Keratinocyte (primary cell): ENCODE measurements around the gene DLG1. TPM values are rescaled to one million over a fixed set of nuclear protein-coding genes. Genes with fewer than 3 reads are reported as not detected.

Experiments used
- DNase-seq: peaks from one replicate; pipeline ENCODE4 v3.0.0-alpha.2; 2011; ENCODE audit warnings: low read depth, missing footprints, low spot score
- FAIRE-seq: peaks from 2 replicates; lab custom pipeline; 2011; peaks lifted over from hg19 to GRCh38; lab: Jason Lieb, UNC
- H2AFZ ChIP-seq: 2 replicates; pipeline ENCODE4 v1.6.0; 2012; ENCODE audit warnings: low read length, control low read depth, inconsistent platforms; ENCODE audit not compliant: control insufficient read depth
- H3K27ac ChIP-seq: 2 replicates; pipeline ENCODE4 v1.5.1; 2011; ENCODE audit warnings: low read length; ENCODE audit not compliant: control insufficient read depth, insufficient read depth
- H3K27me3 ChIP-seq: 3 replicates; pipeline ENCODE4 v1.6.0; 2011; ENCODE audit warnings: low read length; ENCODE audit not compliant: control insufficient read depth, insufficient read depth; ENCODE audit errors: extremely low read depth
- H3K36me3 ChIP-seq, 2 experiments: 2 replicates in 1 of 2; 3 replicates in 1 of 2; pipeline ENCODE4 v1.5.1; 2011; ENCODE audit warnings: low read length in 2 of 2, mild to moderate bottlenecking in 1 of 2; ENCODE audit not compliant: control insufficient read depth in 2 of 2, insufficient read depth in 2 of 2; ENCODE audit errors: extremely low read depth in 1 of 2
- H3K4me1 ChIP-seq: 3 replicates; pipeline ENCODE4 v1.5.1; 2011; ENCODE audit warnings: low read length; ENCODE audit not compliant: control insufficient read depth, insufficient read depth; ENCODE audit errors: extremely low read depth
- H3K4me2 ChIP-seq: 3 replicates; pipeline ENCODE4 v1.6.0; 2011; ENCODE audit warnings: low read depth, low read length; ENCODE audit not compliant: control insufficient read depth, insufficient read depth; ENCODE audit errors: extremely low read depth
- H3K4me3 ChIP-seq, 3 experiments: fragments of 200-600 bp in 1 of 3; sonication (generic) in 1 of 3; 2 replicates in 2 of 3; 3 replicates in 1 of 3; pipeline ENCODE4 v1.5.1; 2011 to 2016; ENCODE audit warnings: low read length in 3 of 3, mild to moderate bottlenecking in 3 of 3, control low read depth in 2 of 3, inconsistent platforms in 1 of 3, low read depth in 1 of 3, mixed read lengths in 1 of 3, mixed run types in 1 of 3, moderate library complexity in 1 of 3; ENCODE audit not compliant: control insufficient read depth in 2 of 3, insufficient read depth in 2 of 3; ENCODE audit errors: extremely low read depth in 1 of 3
- H3K79me2 ChIP-seq: 2 replicates; pipeline ENCODE4 v1.6.0; 2012; ENCODE audit warnings: low read length; ENCODE audit not compliant: control insufficient read depth, insufficient read depth
- H3K9ac ChIP-seq: 3 replicates; pipeline ENCODE4 v1.6.0; 2011; ENCODE audit warnings: low read length; ENCODE audit not compliant: control insufficient read depth, insufficient read depth; ENCODE audit errors: extremely low read depth
- H3K9me1 ChIP-seq: 3 replicates; pipeline ENCODE4 v1.6.0; 2011; ENCODE audit warnings: low read length; ENCODE audit not compliant: control insufficient read depth, insufficient read depth; ENCODE audit errors: extremely low read depth
- H3K9me3 ChIP-seq: 2 replicates; pipeline ENCODE4 v1.5.1; 2012; ENCODE audit warnings: low read depth, low read length; ENCODE audit not compliant: control insufficient read depth
- H4K20me1 ChIP-seq: 3 replicates; pipeline ENCODE4 v1.6.0; 2011; ENCODE audit warnings: low read length; ENCODE audit not compliant: control insufficient read depth, insufficient read depth; ENCODE audit errors: extremely low read depth
- EZH2 ChIP-seq: IDR thresholded peaks from one replicate; pipeline ENCODE4 v1.6.1; 2012; ENCODE audit warnings: inconsistent platforms, mild to moderate bottlenecking, low read length, moderate library complexity
- dilution Hi-C: fragments of 300-500 bp; cut with MboI; formaldehyde crosslinking; loops from one replicate; pipeline ENCODE4 v1.7.0; 2020; ENCODE audit warnings: low sequenced_read_pairs; ENCODE audit not compliant: extremely low pct_ligation_motif_present
- polyA plus RNA-seq, 5 experiments: library from polyadenylated mRNA; depleted of rRNA in 3 of 5; stranded (reverse) in 3 of 5; stranded (forward) in 1 of 5; unstranded in 1 of 5; fragments of >200 nt; gene quantifications; 1 replicate in 1 of 5; 2 replicates in 3 of 5; 3 replicates in 1 of 5; pipeline versions ENCODE4 v1.2.1 to v1.2.3, GENCODE V29; 2011 to 2012; ENCODE audit warnings: missing spikeins in 2 of 5, low read depth in 1 of 5, low replicate concordance in 1 of 5
- TF ChIP-seq, protein P1 (sequence below), 3 experiments: IDR thresholded peaks in 1 of 3; conservative IDR thresholded peaks in 1 of 3; optimal IDR thresholded peaks in 1 of 3; 2 replicates in 2 of 3; 3 replicates in 1 of 3; pipeline versions ENCODE3 to v1.5.1; 2011; ENCODE audit warnings: low read length in 3 of 3, mild to moderate bottlenecking in 3 of 3, moderate library complexity in 2 of 3, control low read depth in 1 of 3, inconsistent platforms in 1 of 3; ENCODE audit not compliant: insufficient read depth in 2 of 3; ENCODE audit errors: extremely low read depth in 1 of 3

DLG1 gene
- polyA plus RNA-seq, 1 donor (not counting 4 experiments of a cell fraction or from before 2014, with no cell fraction given): 139 TPM

DNA sequence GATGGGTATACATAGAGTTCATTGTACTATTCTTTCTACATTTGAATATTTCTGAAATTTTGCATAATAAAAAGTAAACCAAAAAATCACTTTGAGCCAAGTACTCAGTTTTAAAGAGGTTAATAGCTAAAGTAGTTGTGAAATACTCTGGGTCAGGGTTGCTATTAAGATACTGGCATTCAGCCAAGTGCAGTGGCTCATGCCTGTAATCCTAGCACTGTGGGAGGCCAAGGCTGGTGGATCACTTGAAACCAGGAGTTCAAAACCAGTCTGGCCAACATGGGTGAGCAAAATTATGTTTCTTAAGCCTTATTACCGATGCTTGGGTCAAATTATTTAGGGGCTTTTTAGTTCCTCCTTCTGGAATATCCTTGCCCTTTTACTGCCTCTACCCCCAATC lies 146.8 kb downstream of the DLG1 start:
- Histone ChIP-seq H3K4me1 (peaks cover 6% of the 10 kb centered on the region), H3K36me3 (peaks cover 1 to 10% of the 10 kb centered on the region in 2 experiments), H3K9ac (no peak overlapping the region), H4K20me1 (peaks cover 11% of the 10 kb centered on the region), H3K4me2 (no peak overlapping the region), H3K9me1 (peaks cover 5% of the 10 kb centered on the region), H3K79me2 (peaks cover 68% of the 10 kb centered on the region), H2AFZ (no peak overlapping the region), H3K9me3 (no peaks in the 10 kb centered on the region), H3K27ac (no peak overlapping the region), H3K27me3 (no peaks in the 10 kb centered on the region), H3K4me3 (no peak overlapping the region)
- TF ChIP-seq, protein P1, sequence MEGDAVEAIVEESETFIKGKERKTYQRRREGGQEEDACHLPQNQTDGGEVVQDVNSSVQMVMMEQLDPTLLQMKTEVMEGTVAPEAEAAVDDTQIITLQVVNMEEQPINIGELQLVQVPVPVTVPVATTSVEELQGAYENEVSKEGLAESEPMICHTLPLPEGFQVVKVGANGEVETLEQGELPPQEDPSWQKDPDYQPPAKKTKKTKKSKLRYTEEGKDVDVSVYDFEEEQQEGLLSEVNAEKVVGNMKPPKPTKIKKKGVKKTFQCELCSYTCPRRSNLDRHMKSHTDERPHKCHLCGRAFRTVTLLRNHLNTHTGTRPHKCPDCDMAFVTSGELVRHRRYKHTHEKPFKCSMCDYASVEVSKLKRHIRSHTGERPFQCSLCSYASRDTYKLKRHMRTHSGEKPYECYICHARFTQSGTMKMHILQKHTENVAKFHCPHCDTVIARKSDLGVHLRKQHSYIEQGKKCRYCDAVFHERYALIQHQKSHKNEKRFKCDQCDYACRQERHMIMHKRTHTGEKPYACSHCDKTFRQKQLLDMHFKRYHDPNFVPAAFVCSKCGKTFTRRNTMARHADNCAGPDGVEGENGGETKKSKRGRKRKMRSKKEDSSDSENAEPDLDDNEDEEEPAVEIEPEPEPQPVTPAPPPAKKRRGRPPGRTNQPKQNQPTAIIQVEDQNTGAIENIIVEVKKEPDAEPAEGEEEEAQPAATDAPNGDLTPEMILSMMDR (optimal IDR thresholded peaks at IDR 0.05 in 1 of 3, IDR thresholded peaks at IDR 0.05 in 1 of 3, conservative IDR thresholded peaks at IDR 0.05 in 1 of 3; ENCODE audit: extremely low read depth in 1 of 3, insufficient read depth in 2 of 3, low read length in 3 of 3): no peak
- TF ChIP-seq EZH2: no peak
- dilution Hi-C loops: no loop called here
- FAIRE-seq (peak; percentile 5), DNase-seq (no peak)

DNA sequence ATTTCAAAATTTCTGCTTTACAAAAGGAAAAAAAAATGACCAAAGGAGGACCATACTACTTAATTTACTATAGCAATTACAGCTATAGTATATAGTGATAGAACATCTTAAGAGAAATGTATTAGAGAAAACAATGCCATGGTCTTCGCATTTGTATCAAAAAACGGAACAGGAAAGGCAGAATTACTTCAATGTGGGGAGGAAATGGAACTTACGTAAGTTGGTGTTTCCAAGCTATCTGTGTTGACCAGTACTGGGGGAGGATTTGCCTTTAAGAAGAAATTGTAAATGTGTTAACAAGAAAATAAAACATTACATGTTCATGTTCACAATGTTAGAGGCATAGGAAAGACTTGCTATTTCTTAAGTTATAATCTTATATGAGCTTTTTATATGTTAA lies 148.9 kb downstream of the DLG1 start:
- no peak for TF ChIP-seq EZH2
- TF ChIP-seq, protein P1 (optimal IDR thresholded peaks at IDR 0.05 in 1 of 3, IDR thresholded peaks at IDR 0.05 in 1 of 3, conservative IDR thresholded peaks at IDR 0.05 in 1 of 3; ENCODE audit: extremely low read depth in 1 of 3, insufficient read depth in 2 of 3, low read length in 3 of 3): no peak
- H4K20me1 ChIP-seq: peaks cover 11% of the 10 kb centered on the region
- no peak for FAIRE-seq

More for the DNA sequence above, 148.9 kb downstream of the DLG1 start:
- H3K4me2 ChIP-seq: no peak overlapping the region
- H3K27me3 ChIP-seq: no peaks in the 10 kb centered on the region
- H3K9me3 ChIP-seq: no peaks in the 10 kb centered on the region
- peaks cover 5% of the 10 kb centered on the region for H3K9me1 ChIP-seq
- peaks cover 6% of the 10 kb centered on the region for H3K4me1 ChIP-seq
- peaks cover 59% of the 10 kb centered on the region for H3K79me2 ChIP-seq
- no peak overlapping the region for H2AFZ ChIP-seq
- H3K27ac ChIP-seq: no peak overlapping the region
- DNase-seq: no peak
- H3K4me3 ChIP-seq: no peak overlapping the region
- dilution Hi-C loops: no loop called here
- H3K9ac ChIP-seq: no peak overlapping the region
- peaks cover 4 to 8% of the 10 kb centered on the region in 2 experiments for H3K36me3 ChIP-seq
